Measurements from ENCODE around the gene LDB3.

- no peak for TF ChIP-seq NR2C2 (CRISPR knock-in tag; IDR thresholded peaks at IDR 0.05)
- no peak for TF ChIP-seq NR2C2 (tag; IDR thresholded peaks at IDR 0.05)
- no peak for TF ChIP-seq CBX8 (IDR thresholded peaks at IDR 0.05; ENCODE audit: borderline replicate concordance, extremely low read depth, low read depth, low read length, poor library complexity, severe bottlenecking)
- no peak for TF ChIP-seq SP2 (IDR thresholded peaks at IDR 0.05; ENCODE audit: extremely low read depth, low read depth, low read length, poor library complexity, severe bottlenecking)
- no peak for TF ChIP-seq KDM5B (IDR thresholded peaks at IDR 0.05; ENCODE audit: insufficient replicate concordance, low read depth, low read length)
- no peak for TF ChIP-seq NFRKB (IDR thresholded peaks at IDR 0.05; ENCODE audit: low read depth)
- TF ChIP-seq, protein P1, sequence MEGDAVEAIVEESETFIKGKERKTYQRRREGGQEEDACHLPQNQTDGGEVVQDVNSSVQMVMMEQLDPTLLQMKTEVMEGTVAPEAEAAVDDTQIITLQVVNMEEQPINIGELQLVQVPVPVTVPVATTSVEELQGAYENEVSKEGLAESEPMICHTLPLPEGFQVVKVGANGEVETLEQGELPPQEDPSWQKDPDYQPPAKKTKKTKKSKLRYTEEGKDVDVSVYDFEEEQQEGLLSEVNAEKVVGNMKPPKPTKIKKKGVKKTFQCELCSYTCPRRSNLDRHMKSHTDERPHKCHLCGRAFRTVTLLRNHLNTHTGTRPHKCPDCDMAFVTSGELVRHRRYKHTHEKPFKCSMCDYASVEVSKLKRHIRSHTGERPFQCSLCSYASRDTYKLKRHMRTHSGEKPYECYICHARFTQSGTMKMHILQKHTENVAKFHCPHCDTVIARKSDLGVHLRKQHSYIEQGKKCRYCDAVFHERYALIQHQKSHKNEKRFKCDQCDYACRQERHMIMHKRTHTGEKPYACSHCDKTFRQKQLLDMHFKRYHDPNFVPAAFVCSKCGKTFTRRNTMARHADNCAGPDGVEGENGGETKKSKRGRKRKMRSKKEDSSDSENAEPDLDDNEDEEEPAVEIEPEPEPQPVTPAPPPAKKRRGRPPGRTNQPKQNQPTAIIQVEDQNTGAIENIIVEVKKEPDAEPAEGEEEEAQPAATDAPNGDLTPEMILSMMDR (IDR thresholded peaks at IDR 0.05 in 2 of 3, conservative IDR thresholded peaks at IDR 0.05 in 1 of 3; ENCODE audit: insufficient read depth in 2 of 3, low read depth in 1 of 3, low read length in 3 of 3), result no peak
- no peak for TF ChIP-seq SOX6 (IDR thresholded peaks at IDR 0.05)
- no peak for TF ChIP-seq GTF2F1 (IDR thresholded peaks at IDR 0.05; ENCODE audit: low read depth, low read length)
- TF ChIP-seq, protein P2, sequence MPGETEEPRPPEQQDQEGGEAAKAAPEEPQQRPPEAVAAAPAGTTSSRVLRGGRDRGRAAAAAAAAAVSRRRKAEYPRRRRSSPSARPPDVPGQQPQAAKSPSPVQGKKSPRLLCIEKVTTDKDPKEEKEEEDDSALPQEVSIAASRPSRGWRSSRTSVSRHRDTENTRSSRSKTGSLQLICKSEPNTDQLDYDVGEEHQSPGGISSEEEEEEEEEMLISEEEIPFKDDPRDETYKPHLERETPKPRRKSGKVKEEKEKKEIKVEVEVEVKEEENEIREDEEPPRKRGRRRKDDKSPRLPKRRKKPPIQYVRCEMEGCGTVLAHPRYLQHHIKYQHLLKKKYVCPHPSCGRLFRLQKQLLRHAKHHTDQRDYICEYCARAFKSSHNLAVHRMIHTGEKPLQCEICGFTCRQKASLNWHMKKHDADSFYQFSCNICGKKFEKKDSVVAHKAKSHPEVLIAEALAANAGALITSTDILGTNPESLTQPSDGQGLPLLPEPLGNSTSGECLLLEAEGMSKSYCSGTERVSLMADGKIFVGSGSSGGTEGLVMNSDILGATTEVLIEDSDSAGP (CRISPR knock-in tag; IDR thresholded peaks at IDR 0.05), result no peak
- TF ChIP-seq ZFP30 (CRISPR knock-in tag; IDR thresholded peaks at IDR 0.05; ENCODE audit: borderline replicate concordance), result no peak
- no peak for TF ChIP-seq CHD1 (IDR thresholded peaks at IDR 0.05; ENCODE audit: low read length)
- TF ChIP-seq CAMTA2 (CRISPR knock-in tag; conservative IDR thresholded peaks at IDR 0.05), result no peak
Observed at GRCh38 chr10:86724445-86724844, 56.1 kb downstream of the LDB3 start.
